Mucosa of stomach (tissue), 1 donor: ENCODE measurements around the gene AKAP12.
"Not testable (repeated sequence)": the region's sequence is repeated elsewhere in the genome, so short reads cannot be mapped to it uniquely, and the experiment has no call there.

Experiments used
- H3K27me3 ChIP-seq: one replicate; pipeline ENCODE4 v1.7.0; 2013; ENCODE audit warnings: mild to moderate bottlenecking, low read length; ENCODE audit not compliant: control insufficient read depth, insufficient read depth
- H3K36me3 ChIP-seq: one replicate; pipeline ENCODE4 v1.7.0; 2013; ENCODE audit warnings: low read length; ENCODE audit not compliant: control insufficient read depth, insufficient read depth
- H3K4me1 ChIP-seq: one replicate; pipeline ENCODE4 v1.7.0; 2013; ENCODE audit warnings: mild to moderate bottlenecking, low read length; ENCODE audit not compliant: control insufficient read depth, insufficient read depth
- H3K4me3 ChIP-seq: one replicate; pipeline ENCODE4 v1.7.0; 2013; ENCODE audit warnings: low read length
- H3K9ac ChIP-seq: one replicate; pipeline ENCODE4 v1.7.0; 2013; ENCODE audit warnings: mild to moderate bottlenecking, low read length, moderate library complexity
- H3K9me3 ChIP-seq: one replicate; pipeline ENCODE4 v1.7.0; 2013; ENCODE audit warnings: mild to moderate bottlenecking, low read length, moderate library complexity; ENCODE audit not compliant: control insufficient read depth
- donor health status: Pancreatic carcinoma.

The AKAP12 gene

DNA sequence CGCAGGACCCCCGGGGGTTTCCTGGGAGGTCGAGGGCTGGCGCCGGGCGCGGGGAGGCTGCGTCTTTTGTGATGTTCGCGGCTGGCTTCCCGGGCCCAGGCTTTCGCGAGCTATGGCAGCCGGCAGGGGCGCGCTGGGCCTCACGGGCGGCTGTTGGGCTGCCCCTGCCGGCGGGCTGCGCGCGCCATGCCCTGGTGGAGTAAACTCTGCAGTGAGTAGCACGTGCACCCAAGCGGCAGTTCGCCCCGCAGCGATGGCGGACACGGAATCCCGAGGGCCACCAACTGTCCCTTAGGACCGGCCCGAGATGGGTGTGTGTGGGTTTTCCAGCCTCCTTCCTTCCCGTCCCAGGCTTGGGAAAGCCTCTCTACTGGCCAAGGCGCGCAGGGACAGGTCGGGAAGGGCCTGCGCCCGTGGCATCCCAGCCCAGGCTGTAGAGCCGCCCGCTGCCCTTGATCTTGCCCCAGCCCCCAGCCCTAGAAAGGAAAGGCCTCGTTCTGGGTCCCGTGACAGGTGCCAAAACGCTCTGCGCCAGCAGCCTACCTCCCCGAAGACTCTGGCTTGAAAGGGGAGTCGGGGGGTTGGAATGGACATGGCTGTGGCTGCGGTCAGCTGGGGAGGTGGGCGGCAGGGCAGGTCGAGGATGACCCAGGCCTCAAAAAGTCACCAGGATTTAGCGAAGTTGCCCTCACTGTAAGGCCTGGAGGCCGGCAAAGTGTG lies 101.9 kb downstream of the AKAP12 start:
- no peaks in the 10 kb centered on the region for H3K4me1 ChIP-seq
- no peaks in the 10 kb centered on the region for H3K36me3 ChIP-seq
- no peak overlapping the region for H3K9ac ChIP-seq
- no peaks in the 10 kb centered on the region for H3K27me3 ChIP-seq
- no peaks in the 10 kb centered on the region for H3K9me3 ChIP-seq
- H3K4me3 ChIP-seq = no peak overlapping the region

DNA sequence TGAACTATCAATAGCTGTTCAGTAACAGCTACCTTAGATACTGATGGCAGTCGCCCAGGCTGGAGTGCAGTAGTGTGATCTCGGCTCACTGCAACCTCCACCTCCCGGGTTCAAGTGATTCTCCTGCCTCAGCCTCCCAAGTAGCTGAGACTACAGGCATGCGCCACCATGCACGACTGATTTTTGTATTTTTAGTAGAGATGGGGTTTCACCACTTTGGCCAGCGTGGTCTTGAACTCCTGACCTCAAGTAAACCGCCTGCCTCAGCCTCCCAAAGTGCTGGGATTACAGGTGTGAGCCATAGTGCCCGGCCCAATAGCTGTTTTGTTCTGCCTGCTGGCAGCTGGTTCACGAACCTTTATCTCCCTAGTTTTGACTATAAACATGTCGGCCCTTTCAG lies 103.0 kb downstream of the AKAP12 start:
- H3K9me3 ChIP-seq, H3K4me1 ChIP-seq, H3K9ac ChIP-seq, H3K4me3 ChIP-seq, H3K27me3 ChIP-seq, H3K36me3 ChIP-seq: not testable (repeated sequence)

DNA sequence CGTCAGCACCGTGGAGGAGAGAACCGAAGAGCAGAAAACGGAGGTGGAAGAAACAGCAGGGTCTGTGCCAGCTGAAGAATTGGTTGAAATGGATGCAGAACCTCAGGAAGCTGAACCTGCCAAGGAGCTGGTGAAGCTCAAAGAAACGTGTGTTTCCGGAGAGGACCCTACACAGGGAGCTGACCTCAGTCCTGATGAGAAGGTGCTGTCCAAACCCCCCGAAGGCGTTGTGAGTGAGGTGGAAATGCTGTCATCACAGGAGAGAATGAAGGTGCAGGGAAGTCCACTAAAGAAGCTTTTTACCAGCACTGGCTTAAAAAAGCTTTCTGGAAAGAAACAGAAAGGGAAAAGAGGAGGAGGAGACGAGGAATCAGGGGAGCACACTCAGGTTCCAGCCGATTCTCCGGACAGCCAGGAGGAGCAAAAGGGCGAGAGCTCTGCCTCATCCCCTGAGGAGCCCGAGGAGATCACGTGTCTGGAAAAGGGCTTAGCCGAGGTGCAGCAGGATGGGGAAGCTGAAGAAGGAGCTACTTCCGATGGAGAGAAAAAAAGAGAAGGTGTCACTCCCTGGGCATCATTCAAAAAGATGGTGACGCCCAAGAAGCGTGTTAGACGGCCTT lies 110.0 kb downstream of the AKAP12 start:
- Histone ChIP-seq H3K9me3 (no peaks in the 10 kb centered on the region), H3K4me1 (no peaks in the 10 kb centered on the region), H3K36me3 (no peaks in the 10 kb centered on the region), H3K27me3 (no peaks in the 10 kb centered on the region), H3K4me3 (no peak overlapping the region), H3K9ac (no peak overlapping the region)

DNA sequence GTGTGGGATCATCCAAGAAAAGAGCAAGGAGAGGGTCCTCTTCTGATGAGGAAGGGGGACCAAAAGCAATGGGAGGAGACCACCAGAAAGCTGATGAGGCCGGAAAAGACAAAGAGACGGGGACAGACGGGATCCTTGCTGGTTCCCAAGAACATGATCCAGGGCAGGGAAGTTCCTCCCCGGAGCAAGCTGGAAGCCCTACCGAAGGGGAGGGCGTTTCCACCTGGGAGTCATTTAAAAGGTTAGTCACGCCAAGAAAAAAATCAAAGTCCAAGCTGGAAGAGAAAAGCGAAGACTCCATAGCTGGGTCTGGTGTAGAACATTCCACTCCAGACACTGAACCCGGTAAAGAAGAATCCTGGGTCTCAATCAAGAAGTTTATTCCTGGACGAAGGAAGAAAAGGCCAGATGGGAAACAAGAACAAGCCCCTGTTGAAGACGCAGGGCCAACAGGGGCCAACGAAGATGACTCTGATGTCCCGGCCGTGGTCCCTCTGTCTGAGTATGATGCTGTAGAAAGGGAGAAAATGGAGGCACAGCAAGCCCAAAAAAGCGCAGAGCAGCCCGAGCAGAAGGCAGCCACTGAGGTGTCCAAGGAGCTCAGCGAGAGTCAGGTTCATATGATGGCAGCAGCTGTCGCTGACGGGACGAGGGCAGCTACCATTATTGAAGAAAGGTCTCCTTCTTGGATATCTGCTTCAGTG lies 110.8 kb downstream of the AKAP12 start:
- H3K4me1 ChIP-seq = no peaks in the 10 kb centered on the region
- H3K9me3 ChIP-seq = no peaks in the 10 kb centered on the region
- no peaks in the 10 kb centered on the region for H3K27me3 ChIP-seq
- H3K4me3 ChIP-seq = no peak overlapping the region
- H3K9ac ChIP-seq = no peak overlapping the region
- H3K36me3 ChIP-seq = no peaks in the 10 kb centered on the region

DNA sequence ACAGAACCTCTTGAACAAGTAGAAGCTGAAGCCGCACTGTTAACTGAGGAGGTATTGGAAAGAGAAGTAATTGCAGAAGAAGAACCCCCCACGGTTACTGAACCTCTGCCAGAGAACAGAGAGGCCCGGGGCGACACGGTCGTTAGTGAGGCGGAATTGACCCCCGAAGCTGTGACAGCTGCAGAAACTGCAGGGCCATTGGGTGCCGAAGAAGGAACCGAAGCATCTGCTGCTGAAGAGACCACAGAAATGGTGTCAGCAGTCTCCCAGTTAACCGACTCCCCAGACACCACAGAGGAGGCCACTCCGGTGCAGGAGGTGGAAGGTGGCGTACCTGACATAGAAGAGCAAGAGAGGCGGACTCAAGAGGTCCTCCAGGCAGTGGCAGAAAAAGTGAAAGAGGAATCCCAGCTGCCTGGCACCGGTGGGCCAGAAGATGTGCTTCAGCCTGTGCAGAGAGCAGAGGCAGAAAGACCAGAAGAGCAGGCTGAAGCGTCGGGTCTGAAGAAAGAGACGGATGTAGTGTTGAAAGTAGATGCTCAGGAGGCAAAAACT lies 111.5 kb downstream of the AKAP12 start:
- Histone ChIP-seq H3K4me3 (no peak overlapping the region), H3K9ac (no peak overlapping the region), H3K9me3 (no peaks in the 10 kb centered on the region), H3K36me3 (no peaks in the 10 kb centered on the region), H3K27me3 (no peaks in the 10 kb centered on the region), H3K4me1 (no peaks in the 10 kb centered on the region)

DNA sequence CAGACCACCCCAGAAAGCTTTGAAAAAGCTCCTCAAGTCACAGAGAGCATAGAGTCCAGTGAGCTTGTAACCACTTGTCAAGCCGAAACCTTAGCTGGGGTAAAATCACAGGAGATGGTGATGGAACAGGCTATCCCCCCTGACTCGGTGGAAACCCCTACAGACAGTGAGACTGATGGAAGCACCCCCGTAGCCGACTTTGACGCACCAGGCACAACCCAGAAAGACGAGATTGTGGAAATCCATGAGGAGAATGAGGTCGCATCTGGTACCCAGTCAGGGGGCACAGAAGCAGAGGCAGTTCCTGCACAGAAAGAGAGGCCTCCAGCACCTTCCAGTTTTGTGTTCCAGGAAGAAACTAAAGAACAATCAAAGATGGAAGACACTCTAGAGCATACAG lies 112.0 kb downstream of the AKAP12 start:
- no peaks in the 10 kb centered on the region for H3K36me3 ChIP-seq

DNA sequence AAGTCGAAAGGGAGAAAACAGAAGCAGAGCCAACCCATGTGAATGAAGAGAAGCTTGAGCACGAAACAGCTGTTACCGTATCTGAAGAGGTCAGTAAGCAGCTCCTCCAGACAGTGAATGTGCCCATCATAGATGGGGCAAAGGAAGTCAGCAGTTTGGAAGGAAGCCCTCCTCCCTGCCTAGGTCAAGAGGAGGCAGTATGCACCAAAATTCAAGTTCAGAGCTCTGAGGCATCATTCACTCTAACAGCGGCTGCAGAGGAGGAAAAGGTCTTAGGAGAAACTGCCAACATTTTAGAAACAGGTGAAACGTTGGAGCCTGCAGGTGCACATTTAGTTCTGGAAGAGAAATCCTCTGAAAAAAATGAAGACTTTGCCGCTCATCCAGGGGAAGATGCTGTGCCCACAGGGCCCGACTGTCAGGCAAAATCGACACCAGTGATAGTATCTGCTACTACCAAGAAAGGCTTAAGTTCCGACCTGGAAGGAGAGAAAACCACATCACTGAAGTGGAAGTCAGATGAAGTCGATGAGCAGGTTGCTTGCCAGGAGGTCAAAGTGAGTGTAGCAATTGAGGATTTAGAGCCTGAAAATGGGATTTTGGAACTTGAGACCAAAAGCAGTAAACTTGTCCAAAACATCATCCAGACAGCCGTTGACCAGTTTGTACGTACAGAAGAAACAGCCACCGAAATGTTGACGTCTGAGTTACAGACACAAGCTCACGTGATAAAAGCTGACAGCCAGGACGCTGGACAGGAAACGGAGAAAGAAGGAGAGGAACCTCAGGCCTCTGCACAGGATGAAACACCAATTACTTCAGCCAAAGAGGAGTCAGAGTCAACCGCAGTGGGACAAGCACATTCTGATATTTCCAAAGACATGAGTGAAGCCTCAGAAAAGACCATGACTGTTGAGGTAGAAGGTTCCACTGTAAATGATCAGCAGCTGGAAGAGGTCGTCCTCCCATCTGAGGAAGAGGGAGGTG lies 112.9 kb downstream of the AKAP12 start:
- Histone ChIP-seq H3K9me3 (no peaks in the 10 kb centered on the region), H3K9ac (no peak overlapping the region), H3K4me1 (no peaks in the 10 kb centered on the region), H3K27me3 (no peaks in the 10 kb centered on the region), H3K36me3 (no peaks in the 10 kb centered on the region), H3K4me3 (no peak overlapping the region)

More for the DNA sequence above, 112.0 kb downstream of the AKAP12 start:
- Histone ChIP-seq H3K27me3 (no peaks in the 10 kb centered on the region), H3K4me1 (no peaks in the 10 kb centered on the region), H3K9me3 (no peaks in the 10 kb centered on the region), H3K9ac (no peak overlapping the region), H3K4me3 (no peak overlapping the region)

DNA sequence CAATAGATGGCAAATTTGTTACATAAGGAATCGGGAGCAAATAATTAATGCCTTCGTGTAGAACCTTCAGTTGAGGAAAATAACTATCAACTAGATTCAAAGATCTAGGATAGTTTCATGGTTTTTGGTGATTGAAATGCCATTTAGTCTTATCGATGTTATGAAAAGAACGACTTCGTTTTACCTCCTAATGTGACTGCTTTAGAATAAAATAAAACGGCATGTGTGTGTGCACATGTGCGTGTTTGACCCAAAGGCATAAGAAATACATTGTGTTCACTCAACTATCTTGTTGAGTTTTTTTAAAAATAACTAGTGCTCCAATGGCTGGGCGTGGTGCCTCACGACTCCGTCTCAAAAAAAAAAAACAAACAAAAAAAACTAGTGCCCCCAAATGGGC lies 114.0 kb downstream of the AKAP12 start:
- Histone ChIP-seq H3K36me3 (no peaks in the 10 kb centered on the region), H3K4me3 (no peak overlapping the region), H3K9me3 (no peaks in the 10 kb centered on the region), H3K9ac (no peak overlapping the region), H3K27me3 (no peaks in the 10 kb centered on the region), H3K4me1 (no peaks in the 10 kb centered on the region)

DNA sequence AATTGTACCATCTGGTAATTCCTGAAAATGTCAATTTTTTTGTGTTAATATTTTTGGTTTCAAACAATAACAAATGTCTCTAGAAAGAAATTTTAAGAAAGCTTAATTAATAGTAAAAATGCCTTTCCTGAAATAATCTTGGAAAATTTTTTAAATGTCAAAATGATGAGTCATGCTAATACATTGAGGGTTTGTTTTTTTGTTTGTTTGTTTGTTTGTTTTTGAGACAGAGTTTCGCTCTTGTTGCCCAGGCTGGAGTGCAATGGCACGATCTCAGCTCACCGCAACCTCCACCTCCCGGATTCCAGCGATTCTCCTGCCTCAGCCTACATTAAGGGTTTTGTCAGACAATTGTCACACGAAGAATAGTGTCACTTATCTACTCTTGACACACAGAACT lies 117.2 kb downstream of the AKAP12 start:
- H3K4me3 ChIP-seq, H3K36me3 ChIP-seq, H3K9me3 ChIP-seq, H3K27me3 ChIP-seq, H3K4me1 ChIP-seq, H3K9ac ChIP-seq: not testable (repeated sequence)

DNA sequence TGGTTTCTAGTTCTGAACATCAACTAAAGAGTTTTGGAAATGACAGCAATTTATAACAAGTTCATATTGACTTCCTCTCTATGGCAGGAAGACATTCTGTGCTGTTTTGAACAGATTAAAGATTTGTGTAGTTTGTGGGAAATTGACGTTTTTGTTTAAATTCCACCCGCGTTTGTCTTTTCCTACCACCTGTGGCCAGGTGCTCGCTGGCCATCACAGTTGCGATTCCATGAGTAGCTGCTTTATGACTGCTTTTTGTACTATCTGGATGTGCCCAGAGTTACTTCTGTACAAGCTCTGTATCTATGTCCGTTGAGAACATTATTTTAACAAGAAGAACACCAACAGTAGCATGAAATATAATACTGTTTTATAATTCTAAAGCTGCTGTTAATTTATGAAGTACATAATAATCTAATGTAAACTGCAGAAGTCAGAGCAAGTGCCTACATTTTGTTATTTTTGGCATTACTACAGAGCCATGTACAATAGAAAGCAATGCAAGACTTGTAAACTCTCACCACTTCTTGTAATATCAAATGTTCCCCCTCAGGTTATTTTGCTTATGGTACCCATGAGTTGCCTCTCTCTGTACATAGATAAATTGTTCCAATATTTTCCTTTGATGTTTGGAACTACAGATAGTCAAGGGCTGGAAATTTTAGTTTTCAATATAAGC lies 118.1 kb downstream of the AKAP12 start:
- H3K4me3 ChIP-seq = no peak overlapping the region
- no peaks in the 10 kb centered on the region for H3K36me3 ChIP-seq
- no peaks in the 10 kb centered on the region for H3K4me1 ChIP-seq
- H3K9me3 ChIP-seq = no peaks in the 10 kb centered on the region
- no peak overlapping the region for H3K9ac ChIP-seq
- no peaks in the 10 kb centered on the region for H3K27me3 ChIP-seq

DNA sequence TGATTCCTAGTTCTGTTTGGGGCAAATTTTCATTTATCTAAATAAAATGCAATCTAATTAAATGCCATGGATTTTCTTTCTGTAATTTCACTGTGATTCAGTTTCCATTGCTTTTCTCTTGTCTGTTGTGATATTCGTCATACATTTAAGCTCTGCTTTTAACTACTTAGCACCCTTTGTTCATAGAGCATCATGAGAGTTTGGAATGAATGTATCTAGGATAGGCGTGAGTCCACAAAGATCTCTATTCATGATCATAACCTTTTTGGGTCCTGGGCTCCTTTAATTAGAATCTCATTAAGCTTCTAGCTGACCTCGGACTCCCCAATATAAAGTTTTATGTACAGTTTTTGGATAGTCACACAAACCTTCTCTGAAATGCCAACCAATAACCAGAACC lies 118.7 kb downstream of the AKAP12 start:
- no peaks in the 10 kb centered on the region for H3K9me3 ChIP-seq
- H3K36me3 ChIP-seq = no peaks in the 10 kb centered on the region
- no peak overlapping the region for H3K4me3 ChIP-seq
- no peak overlapping the region for H3K9ac ChIP-seq
- H3K27me3 ChIP-seq = no peaks in the 10 kb centered on the region
- H3K4me1 ChIP-seq = no peaks in the 10 kb centered on the region
